ENCODE data around the gene SPACDR.

GRCh38 chr7:100496509-100496908 is 32.4 kb upstream of the SPACDR start:
- TF ChIP-seq, protein P1, sequence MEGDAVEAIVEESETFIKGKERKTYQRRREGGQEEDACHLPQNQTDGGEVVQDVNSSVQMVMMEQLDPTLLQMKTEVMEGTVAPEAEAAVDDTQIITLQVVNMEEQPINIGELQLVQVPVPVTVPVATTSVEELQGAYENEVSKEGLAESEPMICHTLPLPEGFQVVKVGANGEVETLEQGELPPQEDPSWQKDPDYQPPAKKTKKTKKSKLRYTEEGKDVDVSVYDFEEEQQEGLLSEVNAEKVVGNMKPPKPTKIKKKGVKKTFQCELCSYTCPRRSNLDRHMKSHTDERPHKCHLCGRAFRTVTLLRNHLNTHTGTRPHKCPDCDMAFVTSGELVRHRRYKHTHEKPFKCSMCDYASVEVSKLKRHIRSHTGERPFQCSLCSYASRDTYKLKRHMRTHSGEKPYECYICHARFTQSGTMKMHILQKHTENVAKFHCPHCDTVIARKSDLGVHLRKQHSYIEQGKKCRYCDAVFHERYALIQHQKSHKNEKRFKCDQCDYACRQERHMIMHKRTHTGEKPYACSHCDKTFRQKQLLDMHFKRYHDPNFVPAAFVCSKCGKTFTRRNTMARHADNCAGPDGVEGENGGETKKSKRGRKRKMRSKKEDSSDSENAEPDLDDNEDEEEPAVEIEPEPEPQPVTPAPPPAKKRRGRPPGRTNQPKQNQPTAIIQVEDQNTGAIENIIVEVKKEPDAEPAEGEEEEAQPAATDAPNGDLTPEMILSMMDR (IDR thresholded peaks at IDR 0.05) = no peak
- TF ChIP-seq POLR2A (IDR thresholded peaks at IDR 0.05) = no peak

Data from adrenal gland (tissue), 5 donors.